CD4-positive, alpha-beta T cell (primary cell): Measurements from ENCODE around the gene TOMM22. TPM values are rescaled to one million over a fixed set of nuclear protein-coding genes. Genes with fewer than 3 reads are reported as not detected.
"Not testable (repeated sequence)": the region's sequence is repeated elsewhere in the genome, so short reads cannot be mapped to it uniquely, and the experiment has no call there.

ENCODE experiments used
- ATAC-seq: fragments of 200-7000 bp; cut with Tn5 transposase; one replicate; pipeline ENCODE4 v1.10.0; 2022; ENCODE audit warnings: mild to moderate bottlenecking; ENCODE audit not compliant: poor library complexity
- CTCF ChIA-PET: fragments of 350-600 bp; sonication (Branson Sonifier 250); formaldehyde crosslinking; loops from one replicate; lab custom pipeline; 2021; ENCODE audit warnings: antibody characterized with exemption, inconsistent platforms; lab: Charles Lee
- POLR2A ChIA-PET: fragments of 350-600 bp; sonication (Branson Sonifier 250); formaldehyde crosslinking; loops from one replicate; lab custom pipeline; 2021; ENCODE audit warnings: antibody characterized with exemption, inconsistent platforms; lab: Charles Lee
- DNase-seq, 14 experiments: peaks; one replicate each; pipeline ENCODE4 v3.0.0-alpha.2; 2013 to 2020; ENCODE audit warnings: mixed read lengths in 2 of 14
- H3K27ac ChIP-seq, 2 donors: one replicate each; pipeline versions ENCODE4 v1.5.1 to v1.7.0; 2013; ENCODE audit warnings: low read length in 2 of 2, low read depth in 1 of 2, mild to moderate bottlenecking in 1 of 2
- H3K27me3 ChIP-seq, 2 experiments: 1 replicate in 1 of 2; 2 replicates in 1 of 2; pipeline versions ENCODE4 v1.6.1 to v1.7.0; 2013; ENCODE audit warnings: low read length in 2 of 2, control low read depth in 1 of 2, mild to moderate bottlenecking in 1 of 2, moderate library complexity in 1 of 2; ENCODE audit not compliant: insufficient read depth in 2 of 2, control insufficient read depth in 1 of 2
- H3K36me3 ChIP-seq: one replicate; pipeline ENCODE4 v1.6.1; 2013; ENCODE audit warnings: low read length, control low read depth; ENCODE audit not compliant: insufficient read depth
- H3K4me1 ChIP-seq: one replicate; pipeline ENCODE4 v1.6.1; 2013; ENCODE audit warnings: low read length, control low read depth; ENCODE audit not compliant: insufficient read depth
- H3K4me3 ChIP-seq: one replicate; pipeline ENCODE4 v1.5.1; 2013; ENCODE audit warnings: mild to moderate bottlenecking, low read length, moderate library complexity
- H3K9me3 ChIP-seq, 2 experiments: 1 replicate in 1 of 2; 2 replicates in 1 of 2; pipeline versions ENCODE4 v1.6.1 to v1.7.0; 2013; ENCODE audit warnings: low read length in 2 of 2, mild to moderate bottlenecking in 2 of 2, control low read depth in 1 of 2, moderate library complexity in 1 of 2; ENCODE audit not compliant: control insufficient read depth in 1 of 2, insufficient read depth in 1 of 2
- H3K27ac Mint-ChIP-seq: one replicate; pipeline ENCODE4 v1.8.0; 2020; ENCODE audit warnings: mixed read lengths
- H3K27me3 Mint-ChIP-seq: one replicate; pipeline ENCODE4 v1.8.0; 2021; ENCODE audit warnings: mixed read lengths
- H3K36me3 Mint-ChIP-seq: one replicate; pipeline ENCODE4 v1.8.0; 2021; ENCODE audit warnings: low read depth, mixed read lengths
- H3K4me1 Mint-ChIP-seq: one replicate; pipeline ENCODE4 v1.8.0; 2021; ENCODE audit warnings: low read depth, mixed read lengths
- H3K4me3 Mint-ChIP-seq: one replicate; pipeline ENCODE4 v1.8.0; 2020; ENCODE audit warnings: mild to moderate bottlenecking, mixed read lengths
- H3K9me3 Mint-ChIP-seq: one replicate; pipeline ENCODE4 v1.8.0; 2020; ENCODE audit warnings: mixed read lengths
- CTCF ChIP-seq: fragments of 200-600 bp; IDR thresholded peaks from one replicate; pipeline ENCODE4 v1.8.0; 2022; ENCODE audit warnings: antibody characterized with exemption, mild to moderate bottlenecking
- intact Hi-C, 2 experiments: fragments of 100-400 bp; cut with DNase I in 1 of 2; cut with micrococcal nuclease in 1 of 2; formaldehyde crosslinking; loops; one replicate each; pipeline versions ENCODE4 v1.15.1 to v1.9.0; 2023 to 2025; cut with DNase I, micrococcal nuclease
- total RNA-seq, 174 experiments: library from RNA in 2 of 174; stranded (reverse) in 2 of 174; gene quantifications; one replicate each; pipeline ENCODE4 v1.2.3 and lab custom pipeline; 2021 to 2026

Gene TOMM22
- total RNA-seq, 2 experiments from 2014 or later: 53.7 to 54.8 TPM

GRCh38 chr22:38638728-38639127 lies 43.0 kb upstream of the TOMM22 start:
- ChIA-PET POLR2A (no interaction called here), CTCF (interaction anchor here (1.2 kb wide), 1 partner anchor 39 kb away, joined by 3 read pairs; no protein-coding TSS in a partner anchor)
- Histone ChIP-seq H3K9me3 (no peaks in the 10 kb centered on the region), H3K27me3 (peaks cover 0 to 5% of the 10 kb centered on the region in 2 experiments), H3K27ac (no peak overlapping the region), H3K4me3 (no peak overlapping the region), H3K36me3 (no peaks in the 10 kb centered on the region), H3K4me1 (no peaks in the 10 kb centered on the region)
- ATAC-seq (no peak), DNase-seq (no peak)
- TF ChIP-seq CTCF: no peak
- H3K4me1 Mint-ChIP-seq: no peaks in the 10 kb centered on the region
- H3K27me3 Mint-ChIP-seq: peaks cover 12% of the 10 kb centered on the region
- intact Hi-C loops: no loop called here
- no peaks in the 10 kb centered on the region for H3K9me3 Mint-ChIP-seq
- no peaks in the 10 kb centered on the region for H3K36me3 Mint-ChIP-seq
- no peak overlapping the region for H3K4me3 Mint-ChIP-seq
- no peak overlapping the region for H3K27ac Mint-ChIP-seq

DNA sequence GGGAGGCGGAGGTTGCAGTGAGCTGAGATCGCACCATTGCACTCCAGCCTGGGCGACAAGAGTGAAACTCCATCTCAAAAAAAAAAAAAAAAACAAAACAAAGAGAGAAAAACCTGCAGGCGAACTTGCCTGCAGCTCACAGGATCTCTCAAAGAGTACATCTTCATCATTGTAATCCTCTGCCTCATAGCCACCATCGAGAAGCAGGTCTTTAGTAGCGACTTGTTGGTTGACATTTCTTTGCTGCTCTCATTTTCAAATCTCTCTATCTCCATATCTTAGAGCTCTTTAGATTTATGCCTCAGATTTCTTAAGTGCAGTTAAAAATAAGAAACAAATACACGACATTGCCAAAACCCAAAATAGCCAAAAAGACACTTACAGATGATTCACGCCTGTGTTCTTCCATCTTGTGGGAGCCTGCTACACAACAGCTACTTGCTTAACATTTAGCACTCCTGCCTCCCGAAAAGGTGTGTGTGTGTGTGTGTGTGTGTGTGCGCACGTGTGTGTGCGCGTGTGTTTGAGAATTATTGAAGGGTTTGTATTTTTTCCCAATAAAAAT lies 40.2 kb upstream of the TOMM22 start:
- Mint-ChIP-seq H3K4me1 (no peaks in the 10 kb centered on the region), H3K9me3 (no peaks in the 10 kb centered on the region), H3K36me3 (no peaks in the 10 kb centered on the region), H3K27ac (no peak overlapping the region), H3K4me3 (no peak overlapping the region), H3K27me3 (peaks cover 12% of the 10 kb centered on the region)
- Histone ChIP-seq H3K4me1 (no peaks in the 10 kb centered on the region), H3K36me3 (no peaks in the 10 kb centered on the region), H3K9me3 (no peaks in the 10 kb centered on the region), H3K27ac (no peak overlapping the region), H3K27me3 (peaks cover 0 to 5% of the 10 kb centered on the region in 2 experiments), H3K4me3 (no peak overlapping the region)
- DNase-seq: no peak
- CTCF ChIA-PET: interaction anchor here (0.7 kb wide), 1 partner anchor 48 kb away, joined by 3 read pairs; no protein-coding TSS in a partner anchor
- intact Hi-C loops: no loop called here
- TF ChIP-seq CTCF: no peak
- ATAC-seq: no peak
- POLR2A ChIA-PET: no interaction called here

DNA sequence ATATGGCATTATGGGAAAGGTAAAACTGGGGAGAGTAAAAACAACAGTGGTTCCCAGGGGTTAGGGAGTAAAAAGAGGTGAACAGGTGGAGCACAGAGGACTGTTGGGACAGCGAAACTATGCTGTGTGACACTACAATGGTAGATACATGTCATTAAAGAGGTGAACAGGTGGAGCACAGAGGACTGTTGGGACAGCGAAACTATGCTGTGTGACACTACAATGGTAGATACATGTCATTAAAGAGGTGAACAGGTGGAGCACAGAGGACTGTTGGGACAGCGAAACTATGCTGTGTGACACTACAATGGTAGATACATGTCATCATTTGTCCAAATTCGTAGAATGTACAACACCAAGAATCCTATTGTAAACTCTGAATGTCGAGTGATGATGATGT lies 37.5 kb upstream of the TOMM22 start:
- H3K4me3 Mint-ChIP-seq, H3K27ac ChIP-seq, H3K4me3 ChIP-seq, DNase-seq, H3K9me3 Mint-ChIP-seq, H3K27ac Mint-ChIP-seq, POLR2A ChIA-PET, H3K4me1 Mint-ChIP-seq, ATAC-seq, H3K36me3 ChIP-seq, H3K4me1 ChIP-seq, intact Hi-C loops, H3K9me3 ChIP-seq, CTCF ChIA-PET, H3K36me3 Mint-ChIP-seq, H3K27me3 ChIP-seq: not testable (repeated sequence)
- peaks cover 12% of the 10 kb centered on the region for H3K27me3 Mint-ChIP-seq

GRCh38 chr22:38645430-38645829 lies 36.3 kb upstream of the TOMM22 start:
- CTCF ChIA-PET: no interaction called here
- H3K27me3 Mint-ChIP-seq: peaks cover 12% of the 10 kb centered on the region
- intact Hi-C loops: no loop called here

More at GRCh38 chr22:38645430-38645829, 36.3 kb upstream of the TOMM22 start:
- ATAC-seq (no peak), DNase-seq (no peak)
- no peaks in the 10 kb centered on the region for H3K36me3 Mint-ChIP-seq
- no peaks in the 10 kb centered on the region for H3K4me1 Mint-ChIP-seq
- Histone ChIP-seq H3K9me3 (no peaks in the 10 kb centered on the region), H3K27me3 (peaks cover 0 to 3% of the 10 kb centered on the region in 2 experiments), H3K4me3 (no peak overlapping the region), H3K36me3 (no peaks in the 10 kb centered on the region), H3K27ac (no peak overlapping the region), H3K4me1 (no peaks in the 10 kb centered on the region)
- no peaks in the 10 kb centered on the region for H3K9me3 Mint-ChIP-seq
- H3K4me3 Mint-ChIP-seq: no peak overlapping the region
- TF ChIP-seq CTCF: no peak
- H3K27ac Mint-ChIP-seq: no peak overlapping the region
- POLR2A ChIA-PET: no interaction called here
